HepG2 (cell line): Measurements from ENCODE around the gene IRAK2. TPM values are rescaled to one million over a fixed set of nuclear protein-coding genes. Genes with fewer than 3 reads are reported as not detected.
A peak's percentile ranks its signal among the peaks of the same experiment; 100 is the strongest.

ENCODE experiments used
- ADNP ChIP-seq: sonication (generic); formaldehyde crosslinking; IDR thresholded peaks from 2 replicates; pipeline ENCODE4 v1.4.0; 2020; ENCODE audit warnings: missing genetic modification reagents
- ATF7-NPFF ChIP-seq: sonication (generic); formaldehyde crosslinking; IDR thresholded peaks from 2 replicates; pipeline ENCODE4 v1.8.1; 2023; ENCODE audit warnings: mild to moderate bottlenecking, low read depth, missing genetic modification reagents, moderate library complexity
- CCAR2 ChIP-seq: fragments of 200-400 bp; formaldehyde crosslinking; optimal IDR thresholded peaks from 2 replicates; pipeline ENCODE3; 2018; ENCODE audit warnings: low read depth, mild to moderate bottlenecking, low read length, moderate library complexity
- CEBPB ChIP-seq: IDR thresholded peaks from 2 replicates; pipeline ENCODE4 v1.6.1; 2011; ENCODE audit warnings: low read depth, low read length, improper control_type of control experiment, borderline replicate concordance
- DNMT1 ChIP-seq: sonication (generic); formaldehyde crosslinking; IDR thresholded peaks from 2 replicates; pipeline ENCODE4 v1.5.1; 2020; ENCODE audit warnings: mild to moderate bottlenecking, missing genetic modification reagents
- DR1 ChIP-seq: sonication (generic); formaldehyde crosslinking; IDR thresholded peaks from 2 replicates; pipeline ENCODE4 v1.8.0; 2021; ENCODE audit warnings: mild to moderate bottlenecking, missing genetic modification reagents, inconsistent platforms
- ERF ChIP-seq: IDR thresholded peaks from 2 replicates; pipeline ENCODE4 v1.6.1; 2018; ENCODE audit warnings: missing biosample characterization, missing genetic modification reagents
- HMG20B ChIP-seq: conservative IDR thresholded peaks from 2 replicates; pipeline ENCODE4 v1.6.1; 2016; ENCODE audit warnings: missing genetic modification reagents, missing compliant biosample characterization
- HMGA1 ChIP-seq: sonication (generic); formaldehyde crosslinking; conservative IDR thresholded peaks from 2 replicates; pipeline ENCODE4 v1.4.0; 2020; ENCODE audit warnings: missing genetic modification reagents
- HNF4G ChIP-seq, 2 experiments: sonication (generic) in 1 of 2; formaldehyde crosslinking in 1 of 2; IDR thresholded peaks; 2 replicates each; pipeline versions ENCODE4 v1.4.0 to v1.6.1; 2011 to 2020; ENCODE audit warnings: borderline replicate concordance in 2 of 2, low read depth in 2 of 2, mild to moderate bottlenecking in 2 of 2, low read length in 1 of 2, missing genetic modification reagents in 1 of 2, moderate library complexity in 1 of 2
- HOXD1 ChIP-seq: sonication (generic); formaldehyde crosslinking; IDR thresholded peaks from 2 replicates; pipeline ENCODE4 v1.5.0; 2020; ENCODE audit warnings: missing genetic modification reagents
- KAT8 ChIP-seq: IDR thresholded peaks from 2 replicates; pipeline ENCODE4 v1.6.1; 2016; ENCODE audit warnings: missing genetic modification reagents, missing compliant biosample characterization
- MED8 ChIP-seq: sonication (generic); formaldehyde crosslinking; IDR thresholded peaks from 2 replicates; pipeline ENCODE4 v1.8.1; 2023; ENCODE audit warnings: mild to moderate bottlenecking, missing genetic modification reagents; ENCODE audit not compliant: insufficient replicate concordance
- MTA1 ChIP-seq: sonication (generic); formaldehyde crosslinking; IDR thresholded peaks from 2 replicates; pipeline ENCODE4 v1.4.0; 2020; ENCODE audit warnings: missing genetic modification reagents, mild to moderate bottlenecking, borderline replicate concordance
- NCOA5 ChIP-seq: sonication (generic); formaldehyde crosslinking; IDR thresholded peaks from 2 replicates; pipeline ENCODE4 v1.4.0; 2020; ENCODE audit warnings: missing genetic modification reagents
- NFKB2 ChIP-seq: sonication (generic); formaldehyde crosslinking; IDR thresholded peaks from 2 replicates; pipeline ENCODE4 v1.4.0; 2020; ENCODE audit warnings: missing genetic modification reagents, borderline replicate concordance
- SPEN ChIP-seq: sonication (generic); formaldehyde crosslinking; IDR thresholded peaks from 2 replicates; pipeline ENCODE4 v1.5.1; 2020; ENCODE audit warnings: low read depth, mild to moderate bottlenecking, missing genetic modification reagents
- STAT5B ChIP-seq: sonication (generic); formaldehyde crosslinking; IDR thresholded peaks from 2 replicates; pipeline ENCODE4 v1.4.0; 2020; ENCODE audit warnings: missing genetic modification reagents
- TEAD3 ChIP-seq: optimal IDR thresholded peaks from 2 replicates; pipeline ENCODE3; 2016; ENCODE audit warnings: borderline replicate concordance
- ZEB1 ChIP-seq: IDR thresholded peaks from 2 replicates; pipeline ENCODE4 v1.6.1; 2012; ENCODE audit warnings: mild to moderate bottlenecking, low read depth, inconsistent platforms; ENCODE audit not compliant: insufficient replicate concordance
- ZFX ChIP-seq: sonication (generic); formaldehyde crosslinking; IDR thresholded peaks from 2 replicates; pipeline ENCODE4 v1.4.0; 2020; ENCODE audit warnings: mild to moderate bottlenecking, low read depth, missing genetic modification reagents, moderate library complexity
- ZKSCAN5 ChIP-seq: sonication (generic); formaldehyde crosslinking; IDR thresholded peaks from 2 replicates; pipeline ENCODE4 v1.5.1; 2020; ENCODE audit warnings: mild to moderate bottlenecking, missing genetic modification reagents
- ZNF296 ChIP-seq: sonication (generic); formaldehyde crosslinking; conservative IDR thresholded peaks from 2 replicates; pipeline ENCODE4 v1.5.0; 2020; ENCODE audit warnings: mild to moderate bottlenecking, missing genetic modification reagents
- ZNF737 ChIP-seq: sonication (generic); formaldehyde crosslinking; IDR thresholded peaks from 2 replicates; pipeline ENCODE4 v1.5.0; 2020; ENCODE audit warnings: missing genetic modification reagents, mild to moderate bottlenecking, borderline replicate concordance
- ZNF891 ChIP-seq: sonication (generic); formaldehyde crosslinking; IDR thresholded peaks from 2 replicates; pipeline ENCODE4 v1.5.0; 2020; ENCODE audit warnings: mild to moderate bottlenecking, missing genetic modification reagents
- polyA plus RNA-seq, 8 experiments: library from polyadenylated mRNA; depleted of rRNA in 3 of 8; stranded (reverse) in 7 of 8; unstranded in 1 of 8; fragments of >200 nt; fragmentation: Illumina TruSeq in 4 of 8; extraction: Trizol in 4 of 8; gene quantifications; 2 replicates each; pipeline versions ENCODE4 v1.2.1 to v1.2.3, GENCODE V29; 2011 to 2016; ENCODE audit warnings: low read depth in 4 of 8, missing spikeins in 1 of 8, mixed read lengths in 1 of 8; ENCODE audit not compliant: insufficient read depth in 1 of 8
- total RNA-seq, 5 experiments: library from RNA; depleted of rRNA; stranded (reverse); fragments of >200 nt; fragmentation: Illumina TruSeq; extraction: Trizol; gene quantifications; 2 replicates each; pipeline ENCODE4 v1.2.3, GENCODE V29; 2016; ENCODE audit warnings: low read depth in 1 of 5
- TF ChIP-seq, protein P1 (sequence below): sonication (generic); formaldehyde crosslinking; IDR thresholded peaks from 2 replicates; pipeline ENCODE4 v1.4.0; 2020; ENCODE audit warnings: missing genetic modification reagents
- TF ChIP-seq, protein P2 (sequence below): sonication (generic); formaldehyde crosslinking; IDR thresholded peaks from 2 replicates; pipeline ENCODE4 v1.5.0; 2020; ENCODE audit warnings: missing genetic modification reagents

IRAK2 gene
- total and polyA plus RNA-seq, 2 of the 13 experiments (the other 11 are each of a cell fraction or from before 2014, with no cell fraction given): 13.1 to 23.3 TPM

DNA sequence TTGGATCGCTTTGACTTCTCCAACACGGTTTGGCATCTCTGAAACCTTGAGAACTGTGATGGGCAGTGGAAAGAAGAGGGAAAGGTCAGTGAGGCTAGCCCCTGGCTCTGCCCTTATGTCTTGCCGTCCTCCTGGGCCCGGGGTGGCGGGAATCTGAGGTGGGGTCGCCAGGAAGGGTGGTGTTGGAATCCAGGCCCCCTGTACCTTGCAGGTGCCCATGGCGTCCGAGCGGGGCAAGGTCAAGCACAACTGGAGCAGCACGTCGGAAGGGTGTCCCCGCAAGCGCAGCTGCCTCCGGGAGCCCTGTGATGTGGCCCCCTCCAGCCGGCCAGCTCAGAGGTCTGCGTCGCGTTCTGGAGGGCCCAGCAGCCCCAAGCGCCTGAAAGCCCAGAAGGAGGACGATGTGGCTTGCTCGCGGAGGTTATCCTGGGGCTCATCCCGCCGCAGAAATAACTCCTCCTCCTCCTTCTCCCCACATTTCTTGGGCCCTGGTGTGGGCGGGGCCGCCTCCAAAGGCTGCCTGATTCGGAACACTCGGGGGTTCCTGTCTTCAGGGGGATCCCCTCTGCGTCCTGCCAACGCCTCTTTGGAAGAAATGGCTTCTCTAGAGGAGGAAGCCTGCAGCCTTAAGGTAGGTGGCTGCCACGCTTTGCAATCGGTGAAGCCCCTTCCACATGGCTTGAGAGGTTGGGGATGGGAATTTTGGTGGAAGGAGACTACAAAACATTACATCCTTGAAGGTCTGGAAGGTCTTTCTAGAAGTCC, 84.4 kb downstream of the IRAK2 start (continued):
- TF ChIP-seq SPEN (CRISPR knock-in tag): no peak; the same call in 1 of the 2 replicates
- TF ChIP-seq ZNF891 (CRISPR knock-in tag): no peak
- TF ChIP-seq NFKB2: no peak; the same call in 1 of the 2 replicates
- TF ChIP-seq ADNP (CRISPR knock-in tag): no peak
- TF ChIP-seq HOXD1 (CRISPR knock-in tag): no peak
- TF ChIP-seq CCAR2: no peak
- no peak for TF ChIP-seq DR1 (CRISPR knock-in tag)
- TF ChIP-seq ZNF296 (CRISPR knock-in tag): no peak
- no peak for TF ChIP-seq ATF7-NPFF (CRISPR knock-in tag)
- TF ChIP-seq MED8 (CRISPR knock-in tag): no peak
- TF ChIP-seq, protein P1, sequence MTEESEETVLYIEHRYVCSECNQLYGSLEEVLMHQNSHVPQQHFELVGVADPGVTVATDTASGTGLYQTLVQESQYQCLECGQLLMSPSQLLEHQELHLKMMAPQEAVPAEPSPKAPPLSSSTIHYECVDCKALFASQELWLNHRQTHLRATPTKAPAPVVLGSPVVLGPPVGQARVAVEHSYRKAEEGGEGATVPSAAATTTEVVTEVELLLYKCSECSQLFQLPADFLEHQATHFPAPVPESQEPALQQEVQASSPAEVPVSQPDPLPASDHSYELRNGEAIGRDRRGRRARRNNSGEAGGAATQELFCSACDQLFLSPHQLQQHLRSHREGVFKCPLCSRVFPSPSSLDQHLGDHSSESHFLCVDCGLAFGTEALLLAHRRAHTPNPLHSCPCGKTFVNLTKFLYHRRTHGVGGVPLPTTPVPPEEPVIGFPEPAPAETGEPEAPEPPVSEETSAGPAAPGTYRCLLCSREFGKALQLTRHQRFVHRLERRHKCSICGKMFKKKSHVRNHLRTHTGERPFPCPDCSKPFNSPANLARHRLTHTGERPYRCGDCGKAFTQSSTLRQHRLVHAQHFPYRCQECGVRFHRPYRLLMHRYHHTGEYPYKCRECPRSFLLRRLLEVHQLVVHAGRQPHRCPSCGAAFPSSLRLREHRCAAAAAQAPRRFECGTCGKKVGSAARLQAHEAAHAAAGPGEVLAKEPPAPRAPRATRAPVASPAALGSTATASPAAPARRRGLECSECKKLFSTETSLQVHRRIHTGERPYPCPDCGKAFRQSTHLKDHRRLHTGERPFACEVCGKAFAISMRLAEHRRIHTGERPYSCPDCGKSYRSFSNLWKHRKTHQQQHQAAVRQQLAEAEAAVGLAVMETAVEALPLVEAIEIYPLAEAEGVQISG (CRISPR knock-in tag): no peak
- no peak for TF ChIP-seq KAT8
- 0 out of 2 replicates have a peak, but pooled peaks have one; percentile 3 for TF ChIP-seq ZNF737 (CRISPR knock-in tag)
- no peak for TF ChIP-seq NCOA5 (CRISPR knock-in tag)
- no peak for TF ChIP-seq DNMT1 (CRISPR knock-in tag)
- TF ChIP-seq, protein P2, sequence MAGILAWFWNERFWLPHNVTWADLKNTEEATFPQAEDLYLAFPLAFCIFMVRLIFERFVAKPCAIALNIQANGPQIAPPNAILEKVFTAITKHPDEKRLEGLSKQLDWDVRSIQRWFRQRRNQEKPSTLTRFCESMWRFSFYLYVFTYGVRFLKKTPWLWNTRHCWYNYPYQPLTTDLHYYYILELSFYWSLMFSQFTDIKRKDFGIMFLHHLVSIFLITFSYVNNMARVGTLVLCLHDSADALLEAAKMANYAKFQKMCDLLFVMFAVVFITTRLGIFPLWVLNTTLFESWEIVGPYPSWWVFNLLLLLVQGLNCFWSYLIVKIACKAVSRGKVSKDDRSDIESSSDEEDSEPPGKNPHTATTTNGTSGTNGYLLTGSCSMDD (CRISPR knock-in tag): no peak
- no peak for TF ChIP-seq STAT5B
- TF ChIP-seq HMG20B: no peak
- TF ChIP-seq ZFX (CRISPR knock-in tag): no peak
- TF ChIP-seq MTA1 (CRISPR knock-in tag): no peak
- TF ChIP-seq ERF (CRISPR knock-in tag): no peak
- TF ChIP-seq ZEB1: no peak
- TF ChIP-seq HMGA1 (CRISPR knock-in tag): no peak
- TF ChIP-seq TEAD3: no peak
- no peak for TF ChIP-seq CEBPB
- TF ChIP-seq ZKSCAN5 (CRISPR knock-in tag): no peak
- TF ChIP-seq HNF4G (IDR thresholded peaks at IDR 0.05; ENCODE audit: borderline replicate concordance, low read depth, low read length): no peak
- no peak for TF ChIP-seq HNF4G (CRISPR knock-in tag; IDR thresholded peaks at IDR 0.05; ENCODE audit: borderline replicate concordance, low read depth)
